Fibroblast of mammary gland (primary cell): Measurements from ENCODE around the gene CLEC3A.

Source experiments
- DNase-seq: peaks from one replicate; pipeline ENCODE4 v3.0.0-alpha.2; 2010; ENCODE audit warnings: low read depth
- H3K4me3 ChIP-seq: 2 replicates; pipeline ENCODE4 v1.5.1; 2011; ENCODE audit warnings: low read depth, mild to moderate bottlenecking, low read length, moderate library complexity; ENCODE audit not compliant: control insufficient read depth
- TF ChIP-seq, protein P1 (sequence below): conservative IDR thresholded peaks from 2 replicates; pipeline ENCODE4 v1.5.1; 2011; ENCODE audit warnings: low read depth, low read length, inconsistent platforms; ENCODE audit not compliant: control insufficient read depth, insufficient read depth

Gene CLEC3A

DNA sequence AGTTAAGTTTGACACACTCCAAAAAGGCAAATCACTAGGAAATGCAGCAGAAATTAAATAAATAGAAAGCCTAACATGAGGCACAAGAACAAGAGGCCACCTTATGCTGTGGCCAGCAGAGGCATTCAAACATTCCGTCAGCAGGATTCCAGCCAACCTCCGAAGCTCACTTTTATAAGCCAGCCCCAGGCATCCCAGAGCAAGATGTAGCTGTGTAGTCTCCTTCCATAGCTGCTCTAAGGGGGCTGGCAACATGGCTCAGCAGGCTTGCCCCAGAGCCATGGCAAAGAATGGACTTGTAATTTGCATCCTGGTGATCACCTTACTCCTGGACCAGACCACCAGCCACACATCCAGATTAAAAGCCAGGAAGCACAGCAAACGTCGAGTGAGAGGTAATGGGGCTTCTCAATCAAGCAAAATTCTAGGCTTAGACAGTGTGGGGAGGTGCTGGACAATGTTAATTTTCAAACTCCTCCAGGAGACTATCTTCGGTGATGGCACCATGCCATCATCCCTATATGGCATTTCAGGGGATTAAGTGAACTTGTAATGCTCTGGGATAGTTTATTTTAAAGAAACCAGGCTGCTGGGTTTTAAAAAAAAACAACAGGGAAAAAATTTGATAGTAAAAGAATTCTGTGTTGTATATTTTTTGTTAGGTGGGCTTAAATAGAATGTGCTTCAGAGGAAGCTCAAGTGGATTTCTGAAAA lies at the start of gene CLEC3A:
CLEC3A (plus strand) TSS at position 202 of the 714 bp plus-strand sequence; CDS start at position 281, 79 bp downstream.
- no peak for DNase-seq
- no peak within 1 kb of the TSS for H3K4me3 ChIP-seq
- TF ChIP-seq, protein P1, sequence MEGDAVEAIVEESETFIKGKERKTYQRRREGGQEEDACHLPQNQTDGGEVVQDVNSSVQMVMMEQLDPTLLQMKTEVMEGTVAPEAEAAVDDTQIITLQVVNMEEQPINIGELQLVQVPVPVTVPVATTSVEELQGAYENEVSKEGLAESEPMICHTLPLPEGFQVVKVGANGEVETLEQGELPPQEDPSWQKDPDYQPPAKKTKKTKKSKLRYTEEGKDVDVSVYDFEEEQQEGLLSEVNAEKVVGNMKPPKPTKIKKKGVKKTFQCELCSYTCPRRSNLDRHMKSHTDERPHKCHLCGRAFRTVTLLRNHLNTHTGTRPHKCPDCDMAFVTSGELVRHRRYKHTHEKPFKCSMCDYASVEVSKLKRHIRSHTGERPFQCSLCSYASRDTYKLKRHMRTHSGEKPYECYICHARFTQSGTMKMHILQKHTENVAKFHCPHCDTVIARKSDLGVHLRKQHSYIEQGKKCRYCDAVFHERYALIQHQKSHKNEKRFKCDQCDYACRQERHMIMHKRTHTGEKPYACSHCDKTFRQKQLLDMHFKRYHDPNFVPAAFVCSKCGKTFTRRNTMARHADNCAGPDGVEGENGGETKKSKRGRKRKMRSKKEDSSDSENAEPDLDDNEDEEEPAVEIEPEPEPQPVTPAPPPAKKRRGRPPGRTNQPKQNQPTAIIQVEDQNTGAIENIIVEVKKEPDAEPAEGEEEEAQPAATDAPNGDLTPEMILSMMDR, result no peak

DNA sequence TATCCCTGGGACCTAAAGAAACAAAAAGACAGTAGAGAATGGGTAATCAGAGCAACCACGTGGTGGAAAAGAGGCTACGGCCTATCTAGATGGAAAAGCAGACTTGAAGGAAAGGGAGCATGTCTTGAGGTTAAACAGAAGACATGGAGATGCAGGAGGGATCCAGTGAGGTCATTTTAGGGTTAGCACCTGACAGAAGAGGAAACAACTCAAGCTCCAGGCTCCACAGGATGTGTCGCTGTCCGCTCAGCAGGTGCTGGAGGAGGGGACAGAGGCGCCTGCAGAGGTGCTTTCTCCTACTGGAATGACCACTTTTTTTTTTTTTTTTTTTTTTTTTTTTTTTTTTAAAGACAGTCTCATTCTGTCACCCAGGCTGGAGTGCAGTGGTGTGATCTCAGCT lies 47.5 kb upstream of the CLEC3A start:
- DNase-seq, result no peak
- H3K4me3 ChIP-seq, result no peak overlapping the region
- TF ChIP-seq, protein P1, result no peak

DNA sequence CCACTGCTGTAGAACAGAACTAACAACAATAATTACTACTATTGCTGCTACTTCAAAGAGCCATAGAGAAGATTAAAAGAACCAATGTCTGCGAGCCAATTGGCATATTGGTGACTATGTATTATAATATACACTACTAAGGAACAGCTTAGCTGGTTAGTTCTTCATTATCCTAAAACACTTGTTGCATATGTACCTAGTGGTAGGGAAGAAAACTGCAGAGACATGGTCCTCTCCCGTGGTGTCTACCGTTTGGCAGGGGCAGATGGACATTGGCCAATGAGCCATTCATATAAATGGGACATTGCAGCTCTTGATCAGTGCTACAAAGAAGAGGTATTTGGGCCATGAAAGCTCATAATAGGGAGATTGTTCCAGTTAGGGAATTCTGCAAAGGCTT lies 46.4 kb upstream of the CLEC3A start:
- H3K4me3 ChIP-seq, result no peak overlapping the region
- TF ChIP-seq, protein P1, result no peak
- no peak for DNase-seq

- H3K4me3 ChIP-seq, result no peak overlapping the region
Measured at GRCh38 chr16:77977339-77977738, 45.0 kb upstream of the CLEC3A start.

DNA sequence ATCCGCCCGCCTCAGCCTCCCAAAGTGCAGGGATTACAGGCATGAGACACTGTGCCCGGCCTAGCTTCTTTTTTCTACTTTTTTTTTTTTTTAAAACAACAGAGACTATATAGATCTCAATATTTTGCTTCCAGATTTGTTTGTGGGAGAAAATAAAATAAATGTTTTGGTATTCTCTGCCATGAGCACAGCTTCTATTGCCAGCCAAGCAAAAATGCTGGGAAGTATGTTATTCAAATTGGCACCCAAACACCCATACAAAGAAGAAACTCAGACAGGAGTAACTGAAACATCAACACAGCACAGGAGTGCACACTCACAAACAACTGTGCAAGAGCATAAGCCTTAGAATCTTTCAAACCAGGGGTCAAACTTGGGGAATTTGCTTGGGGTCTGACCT lies 37.2 kb upstream of the CLEC3A start:
- DNase-seq, result no peak
- no peak overlapping the region for H3K4me3 ChIP-seq
- TF ChIP-seq, protein P1, result no peak

More at GRCh38 chr16:77977339-77977738, 45.0 kb upstream of the CLEC3A start:
- no peak for DNase-seq
- TF ChIP-seq, protein P1, result no peak

- no peak for DNase-seq
- no peak overlapping the region for H3K4me3 ChIP-seq
- TF ChIP-seq, protein P1, result no peak
Measured at GRCh38 chr16:77986011-77986740, 36.2 kb upstream of the CLEC3A start.
